HG03045 (cell line): Measurements from ENCODE around the gene OR2S2.
"Not testable (repeated sequence)": the region's sequence is repeated elsewhere in the genome, so short reads cannot be mapped to it uniquely, and the experiment has no call there.

ENCODE experiments used
- ATAC-seq: cut with Tn5 transposase; IDR thresholded peaks from one replicate; pipeline ENCODE4 v1.9.1; 2021; ENCODE audit warnings: mild to moderate bottlenecking, moderate library complexity; ENCODE audit not compliant: unreplicated experiment

Gene OR2S2

GRCh38 chr9:35958104-35958837, at the start of gene OR2S2:
Gene OR2S2 (minus strand): TSS chr9:35958154. CDS start chr9:35958098, 56 bp downstream.
- no peak for ATAC-seq

GRCh38 chr9:36007316-36007708, 49.4 kb upstream of the OR2S2 start:
- ATAC-seq, result no peak

GRCh38 chr9:36006549-36007315, 48.8 kb upstream of the OR2S2 start:
- no peak for ATAC-seq

GRCh38 chr9:36005891-36006290, 47.9 kb upstream of the OR2S2 start:
- ATAC-seq, result no peak

GRCh38 chr9:35998333-35998732, 40.4 kb upstream of the OR2S2 start:
- no peak for ATAC-seq

- ATAC-seq, result not testable (repeated sequence)
Measured at GRCh38 chr9:35997016-35997415, 39.1 kb upstream of the OR2S2 start.

- no peak for ATAC-seq
Measured at GRCh38 chr9:35996358-35996970, 38.5 kb upstream of the OR2S2 start.

GRCh38 chr9:35994959-35995358, 37.0 kb upstream of the OR2S2 start:
- no peak for ATAC-seq

GRCh38 chr9:35993976-35994720, 36.2 kb upstream of the OR2S2 start:
- no peak for ATAC-seq

GRCh38 chr9:35993136-35993535, 35.2 kb upstream of the OR2S2 start:
- ATAC-seq, result not testable (repeated sequence)

GRCh38 chr9:35990155-35990554, 32.2 kb upstream of the OR2S2 start:
- no peak for ATAC-seq

GRCh38 chr9:35984021-35984420, 26.1 kb upstream of the OR2S2 start:
- ATAC-seq, result no peak

- ATAC-seq, result no peak
Measured at GRCh38 chr9:35981699-35982098, 23.7 kb upstream of the OR2S2 start.

- no peak for ATAC-seq
Measured at GRCh38 chr9:35980289-35981011, 22.5 kb upstream of the OR2S2 start.

GRCh38 chr9:35978792-35979191, 20.8 kb upstream of the OR2S2 start:
- ATAC-seq, result no peak

- ATAC-seq, result no peak
Measured at GRCh38 chr9:35976726-35977125, 18.8 kb upstream of the OR2S2 start.

- no peak for ATAC-seq
Measured at GRCh38 chr9:35974800-35975199, 16.8 kb upstream of the OR2S2 start.

- no peak for ATAC-seq
Measured at GRCh38 chr9:35972093-35972492, 14.1 kb upstream of the OR2S2 start.

- ATAC-seq, result no peak
Measured at GRCh38 chr9:35967042-35967441, 9.1 kb upstream of the OR2S2 start.

- ATAC-seq, result no peak
Measured at GRCh38 chr9:35966433-35966832, 8.5 kb upstream of the OR2S2 start.

GRCh38 chr9:35965011-35965410, 7.1 kb upstream of the OR2S2 start:
- ATAC-seq, result no peak
